A673 (cell line): ENCODE measurements around the gene ACSF3.

ENCODE experiments used
- CTCF ChIP-seq: fragments of 300-800, 200-600 bp; sonication (generic); conservative IDR thresholded peaks from 2 replicates; pipeline ENCODE4 v1.5.1; 2017; ENCODE audit warnings: low read depth, mild to moderate bottlenecking, antibody characterized with exemption, low read length, moderate library complexity, mixed read lengths
- EZH2 ChIP-seq: fragments of 200-600 bp; sonication (generic); IDR thresholded peaks from 2 replicates; pipeline ENCODE4 v1.6.1; 2017; ENCODE audit warnings: borderline replicate concordance, low read depth, mild to moderate bottlenecking, mixed read lengths, antibody characterized with exemption, low read length; ENCODE audit not compliant: poor library complexity, severe bottlenecking

- TF ChIP-seq CTCF, result no peak
- TF ChIP-seq EZH2, result no peak
These were observed 7.1 kb downstream of the ACSF3 start for GRCh38 chr16:89100601-89101302.
